ES-I3 (cell line): ENCODE data around the gene RNF208.
A peak's percentile ranks its signal among the peaks of the same experiment; 100 is the strongest.

ENCODE experiments used
- H3K36me3 ChIP-seq: 2 replicates; pipeline ENCODE4 v1.6.1; 2013; ENCODE audit warnings: mild to moderate bottlenecking, low read length, control low read depth, moderate library complexity; ENCODE audit not compliant: insufficient read depth
- H3K4me1 ChIP-seq: 2 replicates; pipeline ENCODE4 v1.6.1; 2013; ENCODE audit warnings: mild to moderate bottlenecking, control low read depth, low read length; ENCODE audit not compliant: insufficient read depth
- H3K9ac ChIP-seq: 2 replicates; pipeline ENCODE4 v1.6.1; 2013; ENCODE audit warnings: low read depth, mild to moderate bottlenecking, low read length, moderate library complexity
- H3K9me3 ChIP-seq: 2 replicates; pipeline ENCODE4 v1.6.1; 2013; ENCODE audit warnings: mild to moderate bottlenecking, low read length, moderate library complexity; ENCODE audit not compliant: control insufficient read depth, insufficient read depth

The RNF208 gene

DNA sequence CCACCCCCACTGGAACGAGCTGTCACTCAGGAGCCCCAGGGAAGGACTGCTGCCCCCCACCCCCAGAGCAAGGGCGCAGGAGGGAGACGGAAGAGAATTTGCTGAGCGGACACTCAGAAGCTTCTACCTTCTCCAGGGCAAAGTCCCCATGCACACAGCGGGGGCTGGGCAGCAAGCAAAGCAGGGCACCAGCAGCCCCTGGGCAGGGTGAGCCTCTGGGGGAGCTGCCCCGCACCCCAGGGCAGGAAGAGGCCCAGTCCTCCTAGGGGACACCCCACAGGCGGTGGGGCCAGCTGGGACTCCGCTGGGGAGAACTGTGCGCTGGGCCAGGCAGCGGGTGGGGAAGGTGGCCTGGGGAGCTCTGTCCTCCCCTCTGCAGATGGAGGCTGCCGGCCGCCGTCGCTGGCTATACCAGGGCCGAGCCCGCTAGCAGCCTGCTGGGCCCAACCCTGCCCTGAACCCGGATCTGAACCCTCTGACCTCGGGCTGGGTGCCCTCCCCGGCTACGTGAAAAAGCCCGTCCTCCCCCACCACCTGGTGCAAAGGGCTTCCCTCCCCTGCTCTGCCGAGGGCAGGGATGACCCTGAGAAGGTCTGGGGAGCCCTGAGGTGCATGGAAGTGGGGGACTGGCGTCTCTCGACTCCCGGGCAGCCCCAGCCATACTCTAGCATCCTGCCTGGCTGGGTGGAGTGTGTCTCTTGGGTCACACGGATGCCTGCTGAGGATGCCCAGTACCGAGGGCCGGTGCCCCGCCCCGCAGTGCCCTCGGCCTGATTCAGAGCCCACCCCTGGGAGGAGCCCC, 8.1 kb upstream of the RNF208 start:
- Histone ChIP-seq H3K9me3 (no peaks in the 10 kb centered on the region), H3K9ac (no peak overlapping the region), H3K36me3 (no peaks in the 10 kb centered on the region), H3K4me1 (no peaks in the 10 kb centered on the region)

GRCh38 chr9:137228968-137229896, 7.2 kb upstream of the RNF208 start:
- Histone ChIP-seq H3K9me3 (no peaks in the 10 kb centered on the region), H3K4me1 (no peaks in the 10 kb centered on the region), H3K9ac (no peak overlapping the region), H3K36me3 (no peaks in the 10 kb centered on the region)

- Histone ChIP-seq H3K4me1 (no peaks in the 10 kb centered on the region), H3K9ac (no peak overlapping the region), H3K36me3 (no peaks in the 10 kb centered on the region), H3K9me3 (no peaks in the 10 kb centered on the region)
Measured at GRCh38 chr9:137228506-137228967, 6.5 kb upstream of the RNF208 start.

GRCh38 chr9:137227853-137228505, 5.9 kb upstream of the RNF208 start:
- no peaks in the 10 kb centered on the region for H3K9me3 ChIP-seq
- no peaks in the 10 kb centered on the region for H3K4me1 ChIP-seq
- no peaks in the 10 kb centered on the region for H3K36me3 ChIP-seq
- no peak overlapping the region for H3K9ac ChIP-seq

DNA sequence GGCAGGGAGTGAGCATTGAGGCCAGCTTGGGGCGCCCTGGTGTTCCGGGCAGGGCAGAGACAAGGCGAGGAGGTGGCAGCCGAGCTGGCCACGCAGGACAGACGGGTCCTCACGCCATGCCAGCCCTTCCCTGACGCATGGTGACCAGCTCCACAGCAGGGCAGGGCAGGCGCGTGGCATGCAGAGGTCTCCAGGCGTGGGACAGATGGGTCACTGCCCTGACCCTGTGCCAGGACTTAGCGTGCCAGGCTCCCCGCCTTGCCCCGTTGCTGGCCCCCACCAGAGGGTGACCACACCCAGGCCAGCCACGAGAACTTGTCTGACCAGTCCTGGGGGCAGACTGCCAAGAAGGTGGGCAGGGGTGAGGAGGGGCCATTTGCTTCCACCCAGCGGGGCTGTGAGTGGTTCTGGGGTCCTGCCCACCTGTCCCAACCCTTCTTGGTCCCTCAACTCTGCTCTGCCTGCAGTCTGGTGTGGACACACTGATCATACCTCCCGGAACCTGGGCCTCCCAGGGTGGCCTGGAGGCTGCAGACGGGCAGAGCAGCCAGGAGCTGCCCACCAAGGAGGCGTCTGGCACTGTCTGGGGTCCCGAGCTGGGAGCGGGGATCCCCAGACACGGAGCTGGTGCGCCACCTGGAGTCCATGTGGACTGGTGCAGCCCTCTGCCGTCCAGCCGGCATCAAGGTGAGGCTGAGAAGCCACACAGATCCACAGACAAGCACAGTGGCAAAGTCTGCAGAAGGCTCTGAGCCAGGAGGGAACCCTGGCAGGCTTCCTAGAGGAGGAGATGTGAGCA, 5.2 kb upstream of the RNF208 start, which contains the start of gene RNF224:
Gene RNF224, plus strand, starts transcription at position 449 of the 799 bp plus-strand sequence. CDS start 834 bp downstream, outside the sequence.
- no peaks in the 10 kb centered on the region for H3K4me1 ChIP-seq
- no peaks in the 10 kb centered on the region for H3K9me3 ChIP-seq
- no peaks in the 10 kb centered on the region for H3K36me3 ChIP-seq
- no peak within 1 kb of the TSS for H3K9ac ChIP-seq

- Histone ChIP-seq H3K4me1 (no peaks in the 10 kb centered on the region), H3K9ac (no peak overlapping the region)
Measured at GRCh38 chr9:137226338-137227053, 4.5 kb upstream of the RNF208 start.

GRCh38 chr9:137225699-137226331, 3.8 kb upstream of the RNF208 start:
- Histone ChIP-seq H3K9ac (no peak overlapping the region), H3K36me3 (no peaks in the 10 kb centered on the region), H3K9me3 (no peaks in the 10 kb centered on the region), H3K4me1 (no peaks in the 10 kb centered on the region)

More at GRCh38 chr9:137226338-137227053, 4.5 kb upstream of the RNF208 start:
- H3K36me3 ChIP-seq = no peaks in the 10 kb centered on the region
- H3K9me3 ChIP-seq = no peaks in the 10 kb centered on the region

DNA sequence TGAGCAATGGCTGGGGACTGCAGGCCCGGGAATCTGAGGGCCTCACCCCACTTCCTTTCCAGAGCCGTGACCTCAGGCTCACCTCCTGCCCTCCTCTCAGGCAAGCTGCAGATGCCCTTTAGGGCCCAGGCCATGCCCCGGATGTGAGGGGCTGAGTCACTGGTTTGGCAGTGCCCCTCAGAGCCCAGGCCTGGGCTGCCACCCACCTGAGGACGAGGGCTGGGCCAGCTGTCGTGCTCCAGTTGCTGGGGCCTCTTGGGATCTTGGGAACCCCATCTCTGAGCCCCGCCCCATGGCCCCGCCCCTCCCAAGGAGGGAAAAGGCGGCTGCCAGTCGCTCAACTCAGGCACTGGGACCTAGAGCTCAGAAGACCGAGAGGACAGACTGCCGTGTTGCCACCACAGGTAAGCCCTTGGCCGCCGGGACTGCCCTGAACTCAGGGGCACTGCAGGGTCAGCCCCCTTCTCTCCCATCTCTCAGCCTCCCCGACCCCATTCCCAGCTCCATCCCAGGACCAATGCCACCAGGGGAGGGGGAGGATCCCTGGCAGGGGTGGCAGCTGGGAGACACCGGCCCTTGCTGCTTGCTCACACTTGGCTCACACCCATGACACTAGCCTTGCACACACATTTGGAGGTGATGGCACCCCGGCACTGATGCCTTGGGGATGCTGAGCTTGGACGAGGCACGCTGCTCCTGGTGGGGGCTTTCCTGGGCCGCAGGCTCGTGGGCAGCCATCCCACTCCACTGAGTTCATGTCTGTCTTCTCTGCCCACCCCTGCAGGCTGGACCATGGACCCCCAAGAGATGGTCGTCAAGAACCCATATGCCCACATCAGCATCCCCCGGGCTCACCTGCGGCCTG, 3.0 kb upstream of the RNF208 start, which contains the start of gene CYSRT1:
Gene CYSRT1, plus strand, starts transcription at position 345 of the 865 bp plus-strand sequence. Its CDS starts 448 bp downstream, at position 793.
- Histone ChIP-seq H3K36me3 (no peaks in the 10 kb centered on the region), H3K9me3 (no peaks in the 10 kb centered on the region), H3K4me1 (no peaks in the 10 kb centered on the region), H3K9ac (peak within 1 kb of the TSS; percentile 93)

- Histone ChIP-seq H3K36me3 (no peaks in the 10 kb centered on the region), H3K9ac (peak overlapping the region; percentile 93), H3K9me3 (no peaks in the 10 kb centered on the region), H3K4me1 (no peaks in the 10 kb centered on the region; the same call in 1 of the 2 replicates)
Measured at GRCh38 chr9:137223078-137223970, 1.3 kb upstream of the RNF208 start.

DNA sequence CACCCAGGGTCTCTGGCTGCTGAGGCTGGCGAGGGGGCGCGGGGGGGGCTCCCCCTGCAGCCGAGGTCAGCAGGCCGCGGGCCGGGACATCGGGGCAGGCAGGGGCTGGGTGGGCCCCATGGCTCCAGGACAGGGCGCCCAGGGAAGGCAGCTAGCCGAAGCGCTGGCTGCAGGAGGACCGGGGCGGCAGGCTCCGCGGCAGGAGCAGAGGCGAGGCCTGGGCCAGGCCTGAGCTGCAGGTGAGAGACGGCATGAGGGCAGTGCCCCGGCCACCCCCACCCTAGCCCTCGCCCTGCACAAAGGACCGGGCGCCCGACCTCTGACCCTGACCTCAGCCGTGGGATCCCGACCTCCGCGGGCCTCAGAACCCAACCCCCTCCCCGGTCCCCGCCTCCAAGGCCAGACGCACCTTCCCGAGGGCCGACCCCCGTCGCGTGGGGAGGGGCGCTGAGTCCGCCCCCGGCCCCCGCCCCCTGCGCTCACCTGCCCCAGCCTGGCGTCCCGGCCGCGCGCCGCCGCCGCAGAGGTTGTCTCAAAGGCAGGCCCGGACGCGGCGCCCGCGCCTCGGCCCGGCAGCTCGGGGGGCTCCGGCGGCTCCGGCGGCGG, 431 bp downstream of the RNF208 start:
- H3K9ac ChIP-seq = peak overlapping the region; percentile 33; the same call in 1 of the 2 replicates
- no peaks in the 10 kb centered on the region; the same call in 1 of the 2 replicates for H3K4me1 ChIP-seq

DNA sequence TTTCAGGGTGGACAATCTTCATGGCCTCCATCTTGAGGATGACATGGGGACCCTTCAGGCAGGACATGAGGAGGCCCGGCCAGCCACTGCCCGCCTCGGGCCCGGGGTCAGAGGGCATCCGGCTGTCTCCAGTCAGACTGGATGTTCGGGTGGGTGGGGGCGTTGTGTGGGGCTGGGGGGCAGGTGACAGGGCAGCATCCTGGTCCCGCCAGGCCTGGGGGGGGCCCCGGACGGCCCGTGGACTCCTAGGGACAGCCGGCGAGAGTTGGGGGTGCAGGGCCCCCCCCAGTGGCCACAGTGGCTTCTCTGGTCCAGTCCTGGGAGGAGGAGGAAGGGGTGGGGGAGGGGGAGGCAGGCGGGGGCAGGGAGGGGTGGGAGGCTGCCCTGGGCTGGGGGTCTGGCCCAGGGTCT, 940 bp downstream of the RNF208 start:
- no peaks in the 10 kb centered on the region for H3K9me3 ChIP-seq
- no peaks in the 10 kb centered on the region; the same call in 1 of the 2 replicates for H3K4me1 ChIP-seq
- H3K9ac ChIP-seq = peak overlapping the region; percentile 33; the same call in 1 of the 2 replicates
- H3K36me3 ChIP-seq = no peaks in the 10 kb centered on the region

More for the DNA sequence above, 431 bp downstream of the RNF208 start:
- no peaks in the 10 kb centered on the region for H3K36me3 ChIP-seq
- no peaks in the 10 kb centered on the region for H3K9me3 ChIP-seq
